Mesendoderm (in vitro differentiated cells): ENCODE measurements around the gene UBASH3A.

ENCODE experiments used
- DNase-seq: peaks from one replicate; pipeline ENCODE4 v3.0.0; 2013
- H2AK5ac ChIP-seq: 2 replicates; pipeline ENCODE4 v1.6.1; 2013; ENCODE audit warnings: low read length, inconsistent platforms
- H2BK120ac ChIP-seq: 2 replicates; pipeline ENCODE4 v1.6.1; 2013; ENCODE audit warnings: low read depth, mild to moderate bottlenecking, low read length, moderate library complexity, mixed read lengths
- H2BK15ac ChIP-seq: replicated peaks from 2 replicates; pipeline ENCODE4 v1.6.1; 2013; ENCODE audit warnings: low read depth, mild to moderate bottlenecking, moderate library complexity
- H2BK5ac ChIP-seq: 2 replicates; pipeline ENCODE4 v1.6.1; 2013; ENCODE audit warnings: low read length, inconsistent platforms
- H3K18ac ChIP-seq: 2 replicates; pipeline ENCODE4 v1.6.1; 2013; ENCODE audit warnings: mild to moderate bottlenecking, low read length, mixed read lengths
- H3K23ac ChIP-seq: one replicate; pipeline ENCODE4 v1.6.1; 2013; ENCODE audit warnings: low read length
- H3K27ac ChIP-seq: 2 replicates; pipeline ENCODE4 v1.5.1; 2013; ENCODE audit warnings: low read depth, mild to moderate bottlenecking, inconsistent platforms, low read length, moderate library complexity
- H3K27me3 ChIP-seq: 2 replicates; pipeline ENCODE4 v1.6.1; 2013; ENCODE audit warnings: low read length, control low read depth, mild to moderate bottlenecking, inconsistent platforms; ENCODE audit not compliant: insufficient read depth, poor library complexity
- H3K36me3 ChIP-seq: 2 replicates; pipeline ENCODE4 v1.6.1; 2013; ENCODE audit warnings: low read length, inconsistent platforms; ENCODE audit not compliant: control insufficient read depth, insufficient read depth
- H3K4ac ChIP-seq: one replicate; pipeline ENCODE4 v1.6.1; 2013; ENCODE audit warnings: low read depth, mild to moderate bottlenecking, low read length, moderate library complexity
- H3K4me1 ChIP-seq: 2 replicates; pipeline ENCODE4 v1.6.1; 2013; ENCODE audit warnings: low read depth, low read length, inconsistent platforms; ENCODE audit not compliant: control insufficient read depth
- H3K4me2 ChIP-seq: 2 replicates; pipeline ENCODE4 v1.6.1; 2013; ENCODE audit warnings: low read length
- H3K4me3 ChIP-seq: 2 replicates; pipeline ENCODE4 v1.5.1; 2013; ENCODE audit warnings: mild to moderate bottlenecking, low read length
- H3K56ac ChIP-seq: one replicate; pipeline ENCODE4 v1.6.1; 2013; ENCODE audit warnings: low read length
- H3K79me1 ChIP-seq: 2 replicates; pipeline ENCODE4 v1.6.1; 2013; ENCODE audit warnings: low read length, inconsistent platforms
- H3K79me2 ChIP-seq: 2 replicates; pipeline ENCODE4 v1.6.1; 2013; ENCODE audit warnings: mild to moderate bottlenecking, low read length; ENCODE audit not compliant: control insufficient read depth, insufficient read depth
- H3K9ac ChIP-seq: 2 replicates; pipeline ENCODE4 v1.6.1; 2013; ENCODE audit warnings: low read length, inconsistent platforms
- H4K5ac ChIP-seq: one replicate; pipeline ENCODE4 v1.6.1; 2013; ENCODE audit warnings: low read length
- H4K8ac ChIP-seq: one replicate; pipeline ENCODE4 v1.6.1; 2013; ENCODE audit warnings: low read depth, mild to moderate bottlenecking, control low read depth, low read length, moderate library complexity
- WGBS: extraction: QIAGEN DNeasy Blood & Tissue Kit; methylation state at CpG from one replicate; pipeline ENCODE4 v1.1.7; 2013; ENCODE audit warnings: low lambda C conversion rate, missing lambda C conversion rate; ENCODE audit not compliant: insufficient coverage; ENCODE audit errors: extremely low coverage; 5-methylcytosine and 5-hydroxymethylcytosine counted together

UBASH3A gene

GRCh38 chr21:42392731-42393442, 10.8 kb upstream of the UBASH3A start:
- Histone ChIP-seq H4K5ac (no peak overlapping the region), H3K79me2 (no peaks in the 10 kb centered on the region), H2BK120ac (no peak overlapping the region), H3K4me3 (no peak overlapping the region), H3K36me3 (no peaks in the 10 kb centered on the region), H3K4ac (no peak overlapping the region), H3K9ac (no peak overlapping the region), H3K79me1 (no peaks in the 10 kb centered on the region), H3K4me1 (no peaks in the 10 kb centered on the region), H3K27me3 (no peaks in the 10 kb centered on the region), H2BK15ac (no peak overlapping the region), H2AK5ac (no peak overlapping the region), H3K27ac (no peak overlapping the region), H3K4me2 (no peak overlapping the region), H3K56ac (no peak overlapping the region), H3K18ac (no peak overlapping the region), H4K8ac (no peak overlapping the region), H2BK5ac (no peak overlapping the region), H3K23ac (no peak overlapping the region)
- WGBS = no CpG with 5 or more reads among the region's 17 CpGs
- DNase-seq = no peak

- Histone ChIP-seq H3K79me1 (no peaks in the 10 kb centered on the region), H3K27ac (no peak overlapping the region), H3K4me3 (no peak overlapping the region), H3K4me1 (no peaks in the 10 kb centered on the region), H3K27me3 (no peaks in the 10 kb centered on the region), H3K56ac (no peak overlapping the region), H3K4me2 (no peak overlapping the region), H2AK5ac (no peak overlapping the region), H2BK5ac (no peak overlapping the region), H3K9ac (no peak overlapping the region), H3K36me3 (no peaks in the 10 kb centered on the region), H4K8ac (no peak overlapping the region), H3K18ac (no peak overlapping the region), H3K79me2 (no peaks in the 10 kb centered on the region), H2BK15ac (no peak overlapping the region), H4K5ac (no peak overlapping the region), H3K4ac (no peak overlapping the region), H2BK120ac (no peak overlapping the region), H3K23ac (no peak overlapping the region)
- WGBS = no CpG with 5 or more reads among the region's 8 CpGs
- DNase-seq = no peak
Measured at GRCh38 chr21:42393443-42393950, 10.2 kb upstream of the UBASH3A start.

- Histone ChIP-seq H3K4me3 (no peak overlapping the region), H3K9ac (no peak overlapping the region), H3K18ac (no peak overlapping the region), H3K4me1 (no peaks in the 10 kb centered on the region), H3K23ac (no peak overlapping the region), H2BK5ac (no peak overlapping the region), H3K27ac (no peak overlapping the region), H3K4me2 (no peak overlapping the region), H4K8ac (no peak overlapping the region), H3K79me2 (no peaks in the 10 kb centered on the region), H4K5ac (no peak overlapping the region), H2BK15ac (no peak overlapping the region), H3K56ac (no peak overlapping the region), H3K4ac (no peak overlapping the region), H3K79me1 (no peaks in the 10 kb centered on the region), H2AK5ac (no peak overlapping the region), H2BK120ac (no peak overlapping the region), H3K27me3 (no peaks in the 10 kb centered on the region), H3K36me3 (no peaks in the 10 kb centered on the region)
- WGBS = no CpG with 5 or more reads among the region's 11 CpGs
- DNase-seq = no peak
Measured at GRCh38 chr21:42395302-42395701, 8.4 kb upstream of the UBASH3A start.

- no peak within 1 kb of the TSS for H3K27ac ChIP-seq
- H3K18ac ChIP-seq = no peak within 1 kb of the TSS
- DNase-seq = peak; percentile 22
Measured at GRCh38 chr21:42395905-42396651, 7.6 kb upstream of the UBASH3A start, which contains the start of gene TMPRSS3. Gene TMPRSS3, minus strand, starts transcription at chr21:42396052. Its CDS starts 635 bp downstream, at chr21:42395417.

GRCh38 chr21:42396799-42397745, 6.6 kb upstream of the UBASH3A start:
- no peak overlapping the region for H3K18ac ChIP-seq
- no peak overlapping the region for H3K9ac ChIP-seq
- no peaks in the 10 kb centered on the region for H3K27me3 ChIP-seq
- no peak overlapping the region for H3K4me2 ChIP-seq
- no peaks in the 10 kb centered on the region for H3K79me1 ChIP-seq
- H2BK15ac ChIP-seq = no peak overlapping the region
- H2BK5ac ChIP-seq = no peak overlapping the region
- no peak overlapping the region for H4K8ac ChIP-seq
- no peak overlapping the region for H4K5ac ChIP-seq
- no peak overlapping the region for H2BK120ac ChIP-seq
- H3K4me1 ChIP-seq = no peaks in the 10 kb centered on the region
- H2AK5ac ChIP-seq = no peak overlapping the region
- H3K4ac ChIP-seq = no peak overlapping the region
- H3K23ac ChIP-seq = no peak overlapping the region
- H3K27ac ChIP-seq = no peak overlapping the region
- DNase-seq = no peak
- no peaks in the 10 kb centered on the region for H3K36me3 ChIP-seq
- no peak overlapping the region for H3K56ac ChIP-seq
- no CpG with 5 or more reads among the region's 19 CpGs for WGBS
- no peak overlapping the region for H3K4me3 ChIP-seq
- no peaks in the 10 kb centered on the region for H3K79me2 ChIP-seq

More at GRCh38 chr21:42395905-42396651, 7.6 kb upstream of the UBASH3A start, which contains the start of gene TMPRSS3:
- no peaks in the 10 kb centered on the region for H3K36me3 ChIP-seq
- H3K27me3 ChIP-seq = no peaks in the 10 kb centered on the region
- H2BK5ac ChIP-seq = no peak within 1 kb of the TSS
- no peak within 1 kb of the TSS for H4K8ac ChIP-seq
- no peak within 1 kb of the TSS for H2BK15ac ChIP-seq
- H3K79me2 ChIP-seq = no peaks in the 10 kb centered on the region
- no peaks in the 10 kb centered on the region for H3K79me1 ChIP-seq
- no peak within 1 kb of the TSS for H2BK120ac ChIP-seq
- H4K5ac ChIP-seq = no peak within 1 kb of the TSS
- H3K23ac ChIP-seq = no peak within 1 kb of the TSS
- H3K9ac ChIP-seq = no peak within 1 kb of the TSS
- no CpG with 5 or more reads among the region's 17 CpGs for WGBS
- H3K4me2 ChIP-seq = no peak within 1 kb of the TSS
- no peak within 1 kb of the TSS for H2AK5ac ChIP-seq
- no peak within 1 kb of the TSS for H3K4me3 ChIP-seq
- no peak within 1 kb of the TSS for H3K56ac ChIP-seq
- no peaks in the 10 kb centered on the region for H3K4me1 ChIP-seq
- no peak within 1 kb of the TSS for H3K4ac ChIP-seq
